GM13976 (cell line): ENCODE results near the gene GRAMD1C.

Source experiments
- DNase-seq: peaks from one replicate; pipeline ENCODE4 v3.0.0; 2012; ENCODE audit warnings: low spot score
- in situ Hi-C: fragments of 300-500 bp; cut with MboI; formaldehyde crosslinking; loops from one replicate; pipeline ENCODE4 v1.12.0; 2022; ENCODE audit warnings: low sequenced_read_pairs, mixed read lengths, inconsistent platforms; ENCODE audit not compliant: unreplicated experiment
- TF ChIP-seq, protein P1 (sequence below): IDR thresholded peaks from 2 replicates; pipeline ENCODE4 v1.5.1; 2012; ENCODE audit warnings: borderline replicate concordance, mild to moderate bottlenecking; ENCODE audit not compliant: insufficient read depth; ENCODE audit errors: extremely low read depth, missing control alignments, control extremely low read depth

Gene GRAMD1C

DNA sequence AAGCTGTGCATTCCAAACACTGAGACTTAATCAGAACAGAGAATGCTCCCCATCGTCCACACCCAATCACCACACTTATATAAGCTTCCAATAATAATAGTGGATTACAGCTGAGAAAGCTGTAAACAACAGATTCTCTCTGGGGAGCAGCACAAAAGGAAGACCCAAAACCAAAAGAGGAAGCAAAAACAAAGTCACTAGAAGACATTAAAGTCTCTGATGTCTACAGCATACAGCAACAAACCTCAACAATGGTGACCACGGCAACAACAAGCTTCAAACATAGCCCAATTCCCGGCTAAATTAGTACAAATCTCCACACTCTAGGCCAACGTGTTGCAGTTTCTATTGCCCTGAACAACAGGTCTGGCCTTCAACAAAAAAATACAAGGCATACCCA, 147.0 kb downstream of the GRAMD1C start:
- in situ Hi-C loops, result no loop called here
- TF ChIP-seq, protein P1, sequence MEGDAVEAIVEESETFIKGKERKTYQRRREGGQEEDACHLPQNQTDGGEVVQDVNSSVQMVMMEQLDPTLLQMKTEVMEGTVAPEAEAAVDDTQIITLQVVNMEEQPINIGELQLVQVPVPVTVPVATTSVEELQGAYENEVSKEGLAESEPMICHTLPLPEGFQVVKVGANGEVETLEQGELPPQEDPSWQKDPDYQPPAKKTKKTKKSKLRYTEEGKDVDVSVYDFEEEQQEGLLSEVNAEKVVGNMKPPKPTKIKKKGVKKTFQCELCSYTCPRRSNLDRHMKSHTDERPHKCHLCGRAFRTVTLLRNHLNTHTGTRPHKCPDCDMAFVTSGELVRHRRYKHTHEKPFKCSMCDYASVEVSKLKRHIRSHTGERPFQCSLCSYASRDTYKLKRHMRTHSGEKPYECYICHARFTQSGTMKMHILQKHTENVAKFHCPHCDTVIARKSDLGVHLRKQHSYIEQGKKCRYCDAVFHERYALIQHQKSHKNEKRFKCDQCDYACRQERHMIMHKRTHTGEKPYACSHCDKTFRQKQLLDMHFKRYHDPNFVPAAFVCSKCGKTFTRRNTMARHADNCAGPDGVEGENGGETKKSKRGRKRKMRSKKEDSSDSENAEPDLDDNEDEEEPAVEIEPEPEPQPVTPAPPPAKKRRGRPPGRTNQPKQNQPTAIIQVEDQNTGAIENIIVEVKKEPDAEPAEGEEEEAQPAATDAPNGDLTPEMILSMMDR, result no peak
- DNase-seq, result peak; percentile 22
